Measurements from ENCODE around the gene DRAXIN. TPM values are rescaled to one million over a fixed set of nuclear protein-coding genes. Genes with fewer than 3 reads are reported as not detected.
A peak's percentile ranks its signal among the peaks of the same experiment; 100 is the strongest.

The DRAXIN gene
- polyA plus RNA-seq, 3 donors from 2014 or later = 0.29 to 0.94 (median 0.58) TPM

DNA sequence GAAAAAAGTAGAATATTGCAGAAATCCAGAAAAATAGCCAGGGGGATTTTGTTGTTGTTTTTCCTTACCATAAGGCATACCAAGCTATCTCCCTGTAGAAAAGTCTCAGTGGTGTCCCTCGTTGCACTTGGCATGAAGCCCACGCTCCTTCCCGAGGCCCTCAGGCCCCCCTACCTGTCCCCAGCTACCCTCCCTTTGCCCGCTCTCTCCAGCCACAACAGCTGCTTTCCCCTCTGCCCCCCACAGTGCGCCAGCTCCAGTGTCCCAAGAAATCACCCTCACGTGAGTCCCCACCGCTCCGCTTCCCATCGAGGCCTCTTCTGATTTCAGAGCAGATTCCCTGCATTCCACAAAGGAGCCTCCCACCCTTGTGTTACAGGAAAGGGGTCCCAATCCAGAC, 52.8 kb downstream of the DRAXIN start:
- Mint-ChIP-seq H3K4me1 (peaks cover 70 to 76% of the 10 kb centered on the region in 2 donors), H3K27ac (no peak overlapping the region), H3K36me3 (peaks cover 8 to 26% (median 20%) of the 10 kb centered on the region in 3 donors), H3K4me3 (no peak overlapping the region), H3K27me3 (ENCODE audit: low read depth in 3 of 3) (peaks cover 3 to 4% (median 4%) of the 10 kb centered on the region in 3 donors), H3K9me3 (no peaks in the 10 kb centered on the region)
- no peak for DNase-seq

DNA sequence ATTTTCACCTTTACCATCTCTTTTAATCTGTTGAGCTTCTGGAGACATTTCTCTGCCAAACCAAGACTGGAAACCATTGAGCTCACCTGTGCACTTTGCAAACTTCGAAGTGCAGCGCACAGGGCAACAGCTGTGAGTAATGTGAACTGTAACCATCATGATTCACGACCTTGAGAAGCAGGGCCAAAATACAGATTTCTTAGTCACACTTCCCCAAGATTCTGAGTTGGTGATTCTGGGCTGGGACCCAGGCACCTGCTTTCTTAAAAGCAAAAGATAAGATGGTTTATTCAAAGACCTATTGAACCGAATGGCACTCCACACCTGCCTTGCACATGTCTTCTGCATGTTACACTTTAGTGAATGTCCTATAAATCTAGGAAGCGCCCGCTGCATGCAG, 54.6 kb downstream of the DRAXIN start:
- Mint-ChIP-seq H3K4me1 (peaks cover 54 to 60% of the 10 kb centered on the region in 2 donors), H3K9me3 (no peaks in the 10 kb centered on the region), H3K27me3 (ENCODE audit: low read depth in 3 of 3) (peaks cover 2 to 3% (median 2%) of the 10 kb centered on the region in 3 donors), H3K36me3 (peaks cover 8 to 27% (median 20%) of the 10 kb centered on the region in 3 donors), H3K4me3 (no peak overlapping the region), H3K27ac (no peak overlapping the region)
- no peak for DNase-seq

DNA sequence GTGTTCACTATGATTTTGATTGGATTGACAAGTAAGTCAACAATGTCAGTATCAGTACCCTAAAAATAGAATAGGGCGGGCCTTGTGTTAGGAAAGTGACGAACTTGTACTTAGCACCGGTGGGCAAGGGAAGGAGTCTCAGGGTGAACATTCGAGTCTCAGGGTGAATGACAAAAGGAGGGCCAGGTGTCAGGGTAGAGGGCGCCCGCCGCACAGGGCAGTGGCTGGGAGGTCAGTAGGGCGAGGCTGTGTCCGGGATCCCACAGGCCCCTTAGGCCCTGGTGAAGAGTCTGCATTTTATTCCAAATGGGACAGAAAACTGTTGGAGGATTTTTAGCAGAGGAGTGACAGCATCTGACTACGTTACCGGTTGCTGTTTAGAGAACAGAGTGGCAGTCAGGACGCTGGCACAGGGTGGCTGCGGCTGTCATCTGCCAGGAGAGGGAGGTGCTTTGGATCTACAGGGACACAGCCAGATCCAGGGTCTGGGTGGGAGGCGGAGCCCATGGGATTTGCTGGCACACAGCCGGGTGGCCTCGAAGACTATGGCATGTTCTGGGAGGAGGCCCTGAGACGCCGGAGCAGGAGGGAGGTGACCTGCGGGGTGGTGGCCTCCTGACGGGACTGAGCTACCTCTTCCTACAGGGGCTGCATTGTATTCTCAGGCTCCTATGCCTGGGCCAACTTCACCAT, 55.4 kb downstream of the DRAXIN start:
- peak overlapping the region in 4 of 6 donors; percentile 1 to 60 (median 52) for H3K27ac Mint-ChIP-seq
- no peak for DNase-seq
- no peak overlapping the region for H3K4me3 Mint-ChIP-seq
- peaks cover 2 to 3% (median 2%) of the 10 kb centered on the region in 3 donors for H3K27me3 Mint-ChIP-seq (ENCODE audit: low read depth in 3 of 3)
- peaks cover 46 to 52% of the 10 kb centered on the region in 2 donors for H3K4me1 Mint-ChIP-seq
- H3K36me3 Mint-ChIP-seq = peaks cover 8 to 27% (median 20%) of the 10 kb centered on the region in 3 donors
- H3K9me3 Mint-ChIP-seq = no peaks in the 10 kb centered on the region

DNA sequence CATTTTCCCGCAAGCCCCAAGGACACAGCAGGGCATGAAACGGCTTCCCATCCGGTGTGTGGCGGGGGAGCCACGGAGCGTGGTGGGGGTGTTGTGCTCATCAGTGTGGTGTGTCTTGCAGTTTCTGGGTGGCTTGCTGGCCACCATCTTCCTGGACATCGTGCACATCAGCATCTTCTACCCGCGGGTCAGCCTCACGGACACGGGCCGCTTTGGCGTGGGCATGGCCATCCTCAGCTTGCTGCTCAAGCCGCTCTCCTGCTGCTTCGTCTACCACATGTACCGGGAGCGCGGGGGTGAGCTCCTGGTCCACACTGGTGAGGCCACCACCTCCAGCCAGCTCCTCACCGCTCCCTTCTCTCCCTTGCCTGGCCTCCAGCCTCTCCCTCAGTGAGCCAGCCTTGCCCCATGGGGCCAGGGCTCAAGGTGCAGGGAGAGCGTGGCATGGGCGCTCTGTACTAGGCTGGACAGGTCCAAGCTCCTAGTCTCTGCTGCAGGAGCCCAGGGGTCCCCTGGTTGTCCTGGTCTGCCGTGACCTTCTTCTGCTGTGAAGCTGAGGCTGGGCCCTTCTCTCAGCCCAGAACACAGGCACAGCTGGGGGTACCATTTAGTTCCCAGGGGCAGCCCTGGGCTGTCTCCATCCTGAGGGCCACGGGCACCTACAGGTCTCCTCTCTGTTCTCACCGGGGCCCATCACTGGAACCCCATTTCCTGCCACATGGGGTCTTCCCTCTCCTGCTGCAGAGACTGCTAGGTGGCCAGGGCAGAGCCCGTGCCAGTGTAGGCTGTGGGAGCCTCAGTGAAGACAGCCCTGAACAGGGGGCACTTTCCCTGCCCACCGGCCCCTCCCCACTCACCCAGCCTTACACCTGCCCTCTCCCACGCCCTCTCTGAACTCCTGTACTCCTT, 57.0 kb downstream of the DRAXIN start:
- H3K36me3 Mint-ChIP-seq = peaks cover 8 to 27% (median 20%) of the 10 kb centered on the region in 3 donors
- H3K27me3 Mint-ChIP-seq (ENCODE audit: low read depth in 3 of 3) = peaks cover 0 to 2% (median 1%) of the 10 kb centered on the region in 3 donors
- H3K4me3 Mint-ChIP-seq = peak overlapping the region; percentile 2 to 68 (median 61)
- H3K4me1 Mint-ChIP-seq = peaks cover 33 to 38% of the 10 kb centered on the region in 2 donors
- DNase-seq = no peak
- H3K27ac Mint-ChIP-seq = peak overlapping the region; percentile 51 to 88 (median 74)
- no peaks in the 10 kb centered on the region for H3K9me3 Mint-ChIP-seq

DNA sequence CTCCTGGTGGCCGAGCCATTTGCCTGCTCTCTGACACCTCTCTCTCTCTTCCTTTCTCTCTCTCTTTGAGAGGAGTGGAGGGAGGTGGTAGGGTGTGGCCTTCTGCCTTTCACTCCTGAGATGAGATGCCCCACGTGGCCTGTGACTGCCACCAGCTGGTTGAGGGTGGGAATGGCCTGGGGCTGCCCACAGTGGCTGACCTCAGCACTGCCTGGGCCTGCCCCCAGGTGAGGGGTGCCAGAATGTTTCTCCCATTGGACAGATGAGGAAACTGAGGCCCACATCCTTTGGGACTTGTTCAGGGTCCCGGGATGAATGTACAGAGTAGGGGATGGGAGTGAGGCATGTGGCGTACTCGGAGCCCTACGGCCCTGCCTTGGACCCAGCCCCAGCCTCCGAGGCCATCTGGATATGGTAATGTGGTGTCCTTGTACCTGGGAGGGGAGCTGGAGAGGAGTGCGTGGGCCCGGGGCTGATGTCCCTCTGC, 57.7 kb downstream of the DRAXIN start:
- DNase-seq = peak; percentile 60 to 65 (median 62)
- Mint-ChIP-seq H3K36me3 (peaks cover 8 to 27% (median 19%) of the 10 kb centered on the region in 3 donors), H3K27me3 (ENCODE audit: low read depth in 3 of 3) (peaks cover 0 to 2% (median 0%) of the 10 kb centered on the region in 3 donors), H3K4me1 (peaks cover 33 to 38% of the 10 kb centered on the region in 2 donors), H3K4me3 (peak overlapping the region; percentile 2 to 68 (median 61)), H3K27ac (peak overlapping the region; percentile 51 to 88 (median 74)), H3K9me3 (no peaks in the 10 kb centered on the region)

DNA sequence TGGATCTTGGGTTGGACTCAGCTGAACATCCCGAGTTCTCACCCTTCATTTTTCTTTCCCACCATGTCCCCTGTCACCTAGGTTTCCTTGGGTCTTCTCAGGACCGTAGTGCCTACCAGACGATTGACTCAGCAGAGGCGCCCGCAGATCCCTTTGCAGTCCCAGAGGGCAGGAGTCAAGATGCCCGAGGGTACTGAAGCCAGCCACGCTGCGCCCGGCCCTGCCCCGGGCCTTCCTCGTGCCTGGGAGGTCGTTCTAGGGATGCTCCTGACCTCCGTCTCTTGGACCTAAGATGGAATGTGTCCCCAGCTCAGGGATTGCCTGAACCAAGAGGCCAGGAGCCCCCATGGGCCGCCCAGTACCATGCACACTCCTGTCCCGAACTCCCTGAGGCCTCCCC, 58.5 kb downstream of the DRAXIN start:
- H3K4me3 Mint-ChIP-seq = no peak overlapping the region
- H3K36me3 Mint-ChIP-seq = peaks cover 8 to 27% (median 16%) of the 10 kb centered on the region in 3 donors
- no peak overlapping the region for H3K27ac Mint-ChIP-seq
- DNase-seq = no peak
- H3K27me3 Mint-ChIP-seq (ENCODE audit: low read depth in 3 of 3) = peaks cover 0 to 2% (median 0%) of the 10 kb centered on the region in 3 donors
- no peaks in the 10 kb centered on the region for H3K9me3 Mint-ChIP-seq
- H3K4me1 Mint-ChIP-seq = peaks cover 33 to 35% of the 10 kb centered on the region in 2 donors

DNA sequence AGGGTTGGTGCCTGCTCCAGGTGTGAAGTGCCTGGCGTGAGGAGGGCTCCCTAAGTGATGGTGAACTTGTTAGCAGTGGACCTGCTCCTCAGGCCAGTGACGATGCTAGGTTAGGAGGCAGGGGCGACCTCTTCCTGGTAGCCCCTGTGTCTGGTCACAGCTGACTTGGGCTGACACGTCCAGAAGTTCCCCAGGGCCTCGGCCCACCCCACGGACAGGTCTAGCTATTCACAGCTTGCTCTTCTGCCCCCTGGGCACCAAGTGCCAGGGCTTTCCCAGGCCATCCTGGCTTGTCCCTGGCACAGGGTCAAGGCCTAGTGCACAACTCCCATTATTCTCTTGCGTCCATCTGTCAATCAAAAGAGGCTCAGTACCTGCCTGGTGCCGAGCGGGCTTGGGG, 59.6 kb downstream of the DRAXIN start:
- Mint-ChIP-seq H3K4me3 (no peak overlapping the region), H3K27me3 (ENCODE audit: low read depth in 3 of 3) (peaks cover 0 to 2% (median 0%) of the 10 kb centered on the region in 3 donors), H3K4me1 (peaks cover 22 to 28% of the 10 kb centered on the region in 2 donors), H3K9me3 (no peaks in the 10 kb centered on the region), H3K36me3 (peaks cover 6 to 17% (median 8%) of the 10 kb centered on the region in 3 donors), H3K27ac (no peak overlapping the region)
- no peak for DNase-seq

DNA sequence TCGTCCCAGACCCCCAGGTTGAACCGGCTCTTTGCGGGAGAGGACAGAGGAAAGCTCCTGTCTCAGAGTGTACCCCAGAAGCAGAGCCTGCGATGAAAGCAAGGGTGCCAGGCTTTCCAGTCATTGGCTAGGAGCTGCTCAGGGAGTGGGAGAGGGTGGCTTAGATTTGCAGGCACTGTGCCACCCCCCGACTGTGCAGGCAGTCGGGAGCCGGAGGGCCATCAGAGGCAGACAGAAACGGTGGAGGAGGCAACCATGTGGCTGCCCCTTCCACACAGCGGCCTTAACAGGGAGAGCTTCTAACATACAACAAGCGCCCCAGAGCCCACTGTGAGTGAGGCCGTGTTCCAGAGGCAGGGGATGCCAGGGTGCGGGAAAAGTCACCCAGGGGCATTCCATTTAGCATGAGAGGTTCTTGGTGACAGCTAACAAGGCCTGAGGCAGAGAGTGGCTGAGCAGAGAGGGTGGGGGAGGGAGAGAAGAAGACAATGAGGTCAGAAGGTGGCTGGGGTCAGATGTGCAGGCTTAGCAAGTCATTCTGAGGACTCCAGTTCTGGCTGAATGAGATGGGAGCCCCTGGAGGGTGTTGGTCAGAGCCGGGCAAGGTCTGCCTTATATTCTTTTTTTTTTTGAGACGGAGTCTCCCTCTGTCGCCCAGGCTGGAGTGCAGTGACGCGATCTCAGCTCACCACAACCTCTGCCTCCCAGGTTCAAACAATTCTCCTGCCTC, 61.0 kb downstream of the DRAXIN start:
- no peak for DNase-seq
- Mint-ChIP-seq H3K4me3 (no peak overlapping the region), H3K27ac (peak overlapping the region in 2 of 6 donors; percentile 16 to 39), H3K9me3 (no peaks in the 10 kb centered on the region), H3K27me3 (ENCODE audit: low read depth in 3 of 3) (peaks cover 0 to 2% (median 0%) of the 10 kb centered on the region in 3 donors), H3K36me3 (peaks cover 0 to 6% (median 0%) of the 10 kb centered on the region in 3 donors), H3K4me1 (peaks cover 12 to 17% of the 10 kb centered on the region in 2 donors)

DNA sequence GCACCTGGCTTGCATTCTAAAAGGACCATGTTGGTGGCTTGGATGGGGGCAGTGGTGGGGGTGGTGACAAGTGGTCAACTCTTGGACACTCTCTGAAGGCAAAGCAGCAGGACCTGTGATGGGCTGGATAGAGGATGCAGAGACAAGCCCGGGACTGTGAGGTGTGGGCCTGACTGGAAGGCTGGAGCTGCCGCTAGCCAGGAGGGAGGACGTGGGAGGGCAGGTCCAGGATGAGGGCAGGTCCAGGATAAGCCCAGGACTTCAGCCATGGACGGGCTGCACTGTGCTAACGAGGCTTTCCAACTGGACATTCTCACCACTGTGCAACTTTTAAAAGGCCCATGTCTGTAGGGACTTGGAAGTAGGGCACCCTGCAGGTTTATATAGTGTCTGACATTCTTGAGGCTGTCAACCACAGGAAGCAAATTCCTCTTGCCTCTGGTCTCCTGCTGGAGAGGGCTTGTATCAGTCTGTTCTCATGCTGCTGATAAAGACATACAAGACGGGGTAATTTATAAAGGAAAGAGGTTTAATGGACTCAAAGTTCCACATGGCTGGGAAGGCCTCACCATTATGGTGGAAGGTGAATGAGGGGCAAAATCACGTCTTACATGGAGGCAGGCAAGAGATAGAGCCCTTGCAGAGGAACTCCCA, 62.2 kb downstream of the DRAXIN start:
- H3K36me3 Mint-ChIP-seq = peaks cover 0 to 6% (median 0%) of the 10 kb centered on the region in 3 donors
- peak overlapping the region in 5 of 6 donors; percentile 53 to 78 (median 57) for H3K27ac Mint-ChIP-seq
- H3K27me3 Mint-ChIP-seq (ENCODE audit: low read depth in 3 of 3) = peaks cover 0 to 3% (median 0%) of the 10 kb centered on the region in 3 donors
- no peaks in the 10 kb centered on the region for H3K9me3 Mint-ChIP-seq
- DNase-seq = no peak
- H3K4me1 Mint-ChIP-seq = peaks cover 8 to 15% of the 10 kb centered on the region in 2 donors
- H3K4me3 Mint-ChIP-seq = no peak overlapping the region

DNA sequence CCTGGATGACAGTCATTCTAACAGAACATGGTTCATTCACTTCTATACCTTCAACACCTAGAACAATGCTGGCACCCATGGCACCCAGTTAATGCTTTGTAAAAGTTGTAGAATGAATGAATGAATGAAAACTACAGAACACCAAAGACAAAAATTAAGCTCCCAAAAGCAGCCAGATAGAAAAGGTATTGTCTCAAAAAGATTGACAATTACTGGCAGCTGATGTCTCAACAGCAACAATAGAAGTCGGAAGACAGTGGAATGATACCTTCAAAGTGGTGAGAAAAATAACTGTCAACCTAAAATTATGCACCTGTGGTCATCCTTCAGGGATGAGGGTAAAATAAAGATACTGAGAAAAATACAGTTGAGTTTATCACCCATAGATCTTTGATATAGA, 65.5 kb downstream of the DRAXIN start:
- no peak overlapping the region for H3K27ac Mint-ChIP-seq
- H3K4me3 Mint-ChIP-seq = no peak overlapping the region
- peaks cover 0 to 9% (median 7%) of the 10 kb centered on the region in 3 donors for H3K27me3 Mint-ChIP-seq (ENCODE audit: low read depth in 3 of 3)
- H3K36me3 Mint-ChIP-seq = peaks cover 0 to 3% (median 0%) of the 10 kb centered on the region in 3 donors
- H3K4me1 Mint-ChIP-seq = peaks cover 6% of the 10 kb centered on the region in 2 donors
- no peak for DNase-seq
- H3K9me3 Mint-ChIP-seq = no peaks in the 10 kb centered on the region

DNA sequence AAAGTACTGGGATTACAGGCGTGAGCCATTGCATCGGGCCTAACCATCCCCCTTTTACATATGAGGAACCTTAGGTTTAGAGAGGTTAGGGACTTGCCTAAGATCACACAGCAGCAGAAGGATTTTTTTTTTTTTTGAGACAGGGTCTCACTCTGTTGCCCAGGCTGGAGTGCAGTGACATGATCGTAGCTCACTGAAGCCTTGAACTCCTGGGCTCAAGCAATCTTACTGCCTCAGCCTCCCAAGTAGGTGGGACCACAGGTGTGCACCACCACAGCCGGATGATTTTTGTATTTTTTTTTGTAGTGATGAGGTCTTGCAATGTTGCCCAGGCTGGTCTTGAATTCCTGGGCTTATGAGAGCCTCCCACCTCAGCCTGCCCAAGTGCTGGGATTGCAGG, 68.3 kb downstream of the DRAXIN start:
- H3K27ac Mint-ChIP-seq = no peak overlapping the region
- H3K27me3 Mint-ChIP-seq (ENCODE audit: low read depth in 3 of 3) = peaks cover 0 to 14% (median 9%) of the 10 kb centered on the region in 3 donors
- peaks cover 0 to 3% (median 0%) of the 10 kb centered on the region in 3 donors for H3K36me3 Mint-ChIP-seq
- H3K4me1 Mint-ChIP-seq = peaks cover 4 to 6% of the 10 kb centered on the region in 2 donors
- H3K4me3 Mint-ChIP-seq = no peak overlapping the region
- no peaks in the 10 kb centered on the region for H3K9me3 Mint-ChIP-seq
- no peak for DNase-seq

DNA sequence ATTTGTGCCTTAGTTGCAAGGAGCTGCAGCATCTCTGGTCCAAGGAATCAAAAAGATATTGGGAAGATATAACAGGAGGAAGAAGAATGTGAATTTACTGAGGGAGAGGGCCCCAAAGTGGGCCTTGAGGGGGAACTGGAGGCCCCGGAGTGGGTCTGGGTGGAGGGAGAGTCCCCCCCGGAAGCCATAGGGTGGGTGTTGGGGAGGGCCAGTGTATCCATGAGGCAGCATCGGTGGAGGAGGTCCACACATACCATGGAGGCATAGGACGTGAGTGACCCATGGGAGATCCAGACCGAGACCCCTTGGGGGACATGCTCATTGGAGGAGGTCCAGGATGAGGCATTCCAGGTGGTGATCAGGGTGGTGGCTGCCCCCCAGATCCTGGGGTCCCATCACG, 69.8 kb downstream of the DRAXIN start:
- DNase-seq = no peak
- H3K36me3 Mint-ChIP-seq = peaks cover 0 to 3% (median 0%) of the 10 kb centered on the region in 3 donors
- H3K4me3 Mint-ChIP-seq = peak overlapping the region in 3 of 5 donors; percentile 44 to 60 (median 47)
- peaks cover 4 to 14% (median 11%) of the 10 kb centered on the region in 3 donors for H3K27me3 Mint-ChIP-seq (ENCODE audit: low read depth in 3 of 3)
- H3K27ac Mint-ChIP-seq = no peak overlapping the region
- no peaks in the 10 kb centered on the region for H3K9me3 Mint-ChIP-seq
- peaks cover 4 to 6% of the 10 kb centered on the region in 2 donors for H3K4me1 Mint-ChIP-seq
